HG02798 (cell line): ENCODE results near the gene TMEM50A.
"Not testable (repeated sequence)": the region's sequence is repeated elsewhere in the genome, so short reads cannot be mapped to it uniquely, and the experiment has no call there.

ENCODE experiments used
- ATAC-seq: cut with Tn5 transposase; IDR thresholded peaks from one replicate; pipeline ENCODE4 v1.9.1; 2021; ENCODE audit warnings: mild to moderate bottlenecking; ENCODE audit not compliant: unreplicated experiment, poor library complexity

TMEM50A gene

DNA sequence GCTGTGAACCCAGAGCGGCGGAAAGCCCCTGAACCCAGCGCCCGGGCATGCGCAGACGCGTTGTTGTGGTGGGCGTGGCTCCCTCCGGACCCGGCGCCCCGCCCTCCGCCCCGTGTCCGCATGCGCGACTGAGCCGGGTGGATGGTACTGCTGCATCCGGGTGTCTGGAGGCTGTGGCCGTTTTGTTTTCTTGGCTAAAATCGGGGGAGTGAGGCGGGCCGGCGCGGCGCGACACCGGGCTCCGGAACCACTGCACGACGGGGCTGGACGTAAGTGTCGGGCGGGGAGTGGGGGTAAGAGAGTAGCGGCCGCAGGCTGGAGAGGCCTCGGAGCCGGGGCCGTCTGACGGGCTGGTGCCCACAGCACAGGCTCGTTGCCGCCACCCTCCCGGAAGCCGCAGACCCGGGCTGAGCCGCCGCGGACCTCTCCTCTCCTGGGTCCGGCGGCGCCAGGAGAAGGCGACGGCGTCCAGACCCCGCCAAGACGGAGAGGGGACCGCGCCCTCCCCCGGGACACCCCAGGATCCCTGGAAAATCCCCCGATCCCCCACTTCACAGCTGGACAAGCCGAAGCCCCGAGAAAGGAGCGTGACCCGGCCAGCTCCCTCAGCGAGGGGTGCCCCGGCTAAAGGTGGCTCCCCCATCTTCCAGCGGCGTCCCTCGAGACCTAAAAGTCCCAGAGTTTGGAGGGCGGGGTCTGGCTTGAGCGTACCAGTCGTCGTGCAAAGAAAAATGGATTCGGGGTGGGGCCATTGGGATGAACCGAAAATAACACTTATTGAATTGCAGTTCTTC, at the start of gene TMEM50A:
Gene TMEM50A, plus strand, starts transcription at position 147 of the 794 bp plus-strand sequence. CDS start 2,153 bp downstream, outside the sequence.
- peak; percentile 72 for ATAC-seq

DNA sequence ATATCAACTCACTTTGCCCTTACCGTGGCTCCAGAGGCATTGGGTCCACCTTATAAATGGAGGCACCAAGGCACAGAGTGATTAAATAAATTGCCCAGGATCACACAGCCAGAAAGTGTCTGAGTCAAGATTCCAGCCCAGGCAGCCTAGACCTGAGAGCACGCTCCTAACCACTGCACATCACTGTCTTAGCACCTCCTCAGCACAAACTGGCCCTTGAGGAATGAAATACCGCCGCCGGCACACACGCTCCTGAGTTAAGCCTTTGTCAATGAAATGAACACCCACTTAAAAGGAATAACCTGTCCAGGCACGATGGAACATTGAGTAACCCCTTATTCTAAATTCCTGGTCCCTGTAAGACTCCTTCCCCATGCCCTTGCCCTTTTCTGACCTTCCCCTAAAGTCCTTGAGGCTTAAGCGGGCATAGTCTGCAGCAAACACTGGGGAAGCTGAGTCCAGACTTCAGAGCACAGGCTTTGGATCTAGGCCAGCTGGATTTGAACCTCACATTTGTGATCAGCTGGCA, 49.5 kb upstream of the TMEM50A start:
- not testable (repeated sequence) for ATAC-seq

DNA sequence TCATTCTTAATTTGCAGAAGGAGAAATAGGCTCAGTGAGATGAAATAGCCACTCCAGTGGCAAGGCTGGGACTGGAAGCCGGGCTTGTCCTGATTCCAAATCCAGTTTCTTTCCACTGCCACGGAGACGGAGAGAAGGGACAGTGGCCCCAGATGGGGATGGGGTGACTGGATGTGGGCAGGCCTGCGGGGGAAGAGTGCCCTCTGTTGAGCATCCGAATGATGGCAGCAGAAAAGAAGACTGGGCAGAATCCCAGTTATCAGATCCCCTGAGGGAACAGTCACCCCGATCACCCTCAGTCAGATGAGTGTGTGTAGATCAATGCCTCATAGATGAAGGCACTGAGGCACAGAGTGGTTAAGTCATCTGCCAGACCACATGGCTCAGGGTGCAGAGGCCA, 48.1 kb upstream of the TMEM50A start:
- ATAC-seq, result not testable (repeated sequence)

DNA sequence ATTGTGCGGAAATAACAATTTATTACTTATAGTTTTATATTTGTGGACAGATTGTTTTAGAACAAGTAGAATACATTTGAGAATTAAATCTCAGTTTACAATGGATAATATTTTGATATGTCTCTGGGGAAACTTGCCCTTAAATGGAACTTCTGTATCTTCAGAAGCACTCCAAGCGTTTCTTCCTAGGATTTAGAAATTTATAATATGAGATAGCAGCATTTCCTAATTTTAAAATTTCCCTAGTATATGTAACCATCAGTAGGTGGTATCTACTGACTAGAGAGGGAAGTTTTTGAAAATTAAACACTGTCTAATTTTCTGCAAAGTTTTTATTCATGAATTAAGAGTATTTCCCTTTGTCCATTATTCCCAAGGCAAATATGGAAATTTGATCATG, 44.7 kb upstream of the TMEM50A start:
- ATAC-seq, result not testable (repeated sequence)

- not testable (repeated sequence) for ATAC-seq
Observed at GRCh38 chr1:25294889-25295826, 43.0 kb upstream of the TMEM50A start.

DNA sequence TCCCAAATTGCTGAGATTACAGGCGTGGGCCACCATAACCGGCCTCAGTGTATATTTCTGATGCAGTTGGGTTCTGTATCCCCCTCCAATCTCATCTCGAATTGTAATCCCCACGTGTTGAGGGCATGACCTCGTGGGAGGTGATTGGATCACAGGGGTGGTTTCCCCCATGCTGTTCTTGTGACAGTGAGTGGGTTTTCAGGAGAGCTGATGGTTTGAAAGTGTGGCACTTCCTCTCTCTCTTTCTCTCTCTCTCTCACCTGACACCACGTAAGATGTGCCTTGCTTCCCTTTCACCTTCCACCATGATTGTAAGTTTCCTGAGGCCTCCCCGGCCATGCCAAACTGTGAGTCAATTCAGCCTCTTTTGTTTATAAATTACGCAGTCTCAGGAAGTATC, 41.6 kb upstream of the TMEM50A start:
- not testable (repeated sequence) for ATAC-seq

DNA sequence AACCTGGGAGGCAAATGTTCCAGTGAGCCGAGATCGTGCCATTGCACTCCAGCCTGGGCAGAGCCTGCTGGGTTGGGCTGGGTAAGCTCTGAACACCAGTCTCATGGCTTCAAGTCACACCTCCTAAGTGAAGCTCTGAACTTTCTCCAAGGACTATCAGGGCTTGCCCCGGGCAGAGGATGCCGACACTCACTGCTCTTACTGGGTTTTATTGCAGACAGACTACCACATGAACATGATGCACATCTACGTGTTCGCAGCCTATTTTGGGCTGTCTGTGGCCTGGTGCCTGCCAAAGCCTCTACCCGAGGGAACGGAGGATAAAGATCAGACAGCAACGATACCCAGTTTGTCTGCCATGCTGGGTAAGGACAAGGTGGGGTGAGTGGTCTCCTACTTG, 37.4 kb upstream of the TMEM50A start:
- not testable (repeated sequence) for ATAC-seq

- not testable (repeated sequence) for ATAC-seq
Observed at GRCh38 chr1:25302330-25302729, 35.8 kb upstream of the TMEM50A start.

DNA sequence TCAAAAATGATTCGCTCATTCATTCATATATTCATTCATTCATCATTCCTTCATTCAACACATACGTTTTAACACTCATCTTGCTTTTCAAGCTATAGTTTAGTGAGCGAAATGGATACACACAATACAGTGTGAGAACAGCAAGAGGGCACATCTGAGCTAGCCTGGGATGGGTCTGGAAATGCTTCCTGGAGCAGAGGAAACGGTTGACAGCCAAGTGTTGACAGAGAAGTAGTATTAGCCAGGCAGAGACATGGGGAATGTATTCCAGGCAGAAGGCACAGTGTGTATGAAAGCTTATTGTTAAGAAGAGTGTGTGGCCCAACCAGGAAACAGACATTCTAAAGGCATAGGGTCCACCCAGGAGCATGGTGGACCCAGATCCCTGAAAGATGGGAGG, 33.2 kb upstream of the TMEM50A start:
- ATAC-seq, result not testable (repeated sequence)

GRCh38 chr1:25308168-25308567, 30.0 kb upstream of the TMEM50A start:
- not testable (repeated sequence) for ATAC-seq

DNA sequence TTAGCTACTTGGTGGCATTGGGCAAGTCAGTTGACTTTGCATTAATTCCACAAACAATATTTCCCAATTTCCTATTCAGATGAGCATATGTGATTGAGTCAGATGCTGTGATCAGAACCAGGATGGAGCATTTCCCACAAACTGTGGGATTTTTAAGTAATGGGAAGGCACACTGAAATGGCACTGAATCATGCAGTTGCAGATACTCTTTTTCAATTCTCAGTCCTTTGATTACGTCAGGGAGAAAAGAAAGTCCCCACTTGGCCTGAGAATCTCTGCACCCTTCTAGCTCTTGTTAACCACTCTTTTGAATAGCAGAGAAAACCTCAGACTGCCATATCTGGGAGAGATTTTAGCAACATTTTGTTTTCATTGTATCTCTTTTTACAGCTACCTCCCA, 29.0 kb upstream of the TMEM50A start:
- ATAC-seq, result not testable (repeated sequence)

- not testable (repeated sequence) for ATAC-seq
Observed at GRCh38 chr1:25309486-25309885, 28.6 kb upstream of the TMEM50A start.

GRCh38 chr1:25312806-25313470, 25.2 kb upstream of the TMEM50A start:
- not testable (repeated sequence) for ATAC-seq

DNA sequence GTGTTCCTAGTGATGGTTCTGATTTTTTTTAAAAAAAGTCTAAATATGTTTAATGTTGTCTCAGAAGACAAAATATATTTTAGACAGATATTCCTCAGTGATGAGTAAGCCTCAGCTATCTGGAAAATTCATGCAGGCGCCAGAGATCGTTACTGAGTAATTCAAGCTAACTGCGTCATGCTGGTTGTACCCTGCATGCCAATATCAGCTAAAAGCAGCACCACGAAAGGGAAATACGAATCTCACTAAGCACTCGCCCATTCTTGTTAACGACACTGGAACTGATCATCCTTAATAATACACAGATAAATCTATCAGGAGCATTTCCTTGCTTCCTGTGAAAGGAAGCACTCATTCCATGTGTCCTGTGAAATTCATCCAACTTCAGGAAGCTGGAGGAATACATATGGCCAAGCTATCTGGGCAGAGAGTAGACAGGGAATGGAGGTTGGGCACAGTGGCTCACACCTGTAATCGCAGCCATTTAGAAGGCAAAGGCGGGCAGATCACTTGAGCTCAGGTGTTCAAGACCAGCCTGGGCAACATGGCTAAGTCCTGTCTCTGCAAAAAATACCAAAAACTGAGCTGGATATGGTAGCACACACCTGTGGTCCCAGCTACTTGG, 17.7 kb upstream of the TMEM50A start:
- not testable (repeated sequence) for ATAC-seq

DNA sequence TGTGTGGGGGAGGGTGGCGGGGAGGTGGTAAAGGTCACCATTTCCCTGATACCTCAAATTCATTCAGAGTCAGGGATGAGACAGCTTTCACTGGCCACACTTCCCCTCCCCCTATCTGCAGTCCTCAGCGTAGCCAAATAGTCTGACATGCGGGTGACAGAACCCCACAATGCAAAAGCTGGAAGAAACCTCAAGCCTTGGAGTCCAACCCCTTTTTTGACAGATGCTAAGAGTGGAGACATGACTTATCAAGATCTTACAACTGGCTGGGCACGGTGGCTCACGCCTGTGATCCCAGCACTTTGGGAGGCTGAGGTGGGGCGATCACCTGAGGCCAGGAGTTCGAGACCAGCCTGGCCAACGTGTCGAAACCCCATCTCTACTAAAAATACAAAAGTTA, 16.0 kb upstream of the TMEM50A start:
- not testable (repeated sequence) for ATAC-seq

DNA sequence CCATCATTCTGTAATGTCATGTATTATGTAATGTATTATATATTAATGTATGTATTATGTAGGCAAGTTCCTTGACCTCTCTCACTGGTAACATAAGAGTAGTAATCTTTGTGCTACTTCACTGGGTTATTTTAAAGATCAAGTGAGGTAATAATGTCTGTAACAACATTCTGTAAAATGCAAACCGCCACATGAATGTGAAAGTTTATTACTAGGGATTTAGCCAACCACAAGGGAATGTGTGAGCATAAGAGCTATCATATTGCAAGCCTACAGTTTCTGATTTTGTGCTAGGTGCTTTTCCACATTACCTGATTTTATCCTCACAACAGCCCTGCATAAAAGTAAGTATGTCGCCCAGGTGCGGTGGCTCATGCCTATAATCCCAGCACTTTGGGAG, 13.7 kb upstream of the TMEM50A start:
- not testable (repeated sequence) for ATAC-seq

- not testable (repeated sequence) for ATAC-seq
Observed at GRCh38 chr1:25327864-25328790, 10.0 kb upstream of the TMEM50A start.

DNA sequence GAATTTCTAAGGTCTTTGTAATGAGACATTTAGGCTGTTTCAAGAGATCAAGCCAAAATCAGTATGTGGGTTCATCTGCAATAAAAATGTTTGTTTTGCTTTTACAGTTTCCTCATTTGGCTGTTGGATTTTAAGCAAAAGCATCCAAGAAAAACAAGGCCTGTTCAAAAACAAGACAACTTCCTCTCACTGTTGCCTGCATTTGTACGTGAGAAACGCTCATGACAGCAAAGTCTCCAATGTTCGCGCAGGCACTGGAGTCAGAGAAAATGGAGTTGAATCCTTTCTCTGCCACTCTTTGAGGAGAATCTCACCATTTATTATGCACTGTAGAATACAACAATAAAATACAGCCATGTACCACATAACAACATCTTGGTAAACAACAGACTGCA, 9.3 kb upstream of the TMEM50A start:
- not testable (repeated sequence) for ATAC-seq

- ATAC-seq, result not testable (repeated sequence)
Observed at GRCh38 chr1:25329336-25329735, 8.8 kb upstream of the TMEM50A start.
